HG02973 (cell line): ENCODE measurements around the gene KSR2.
"Not testable (repeated sequence)": the region's sequence is repeated elsewhere in the genome, so short reads cannot be mapped to it uniquely, and the experiment has no call there.

Experiments
- ATAC-seq: cut with Tn5 transposase; IDR thresholded peaks from one replicate; pipeline ENCODE4 v1.9.1; 2021; ENCODE audit warnings: moderate library complexity; ENCODE audit not compliant: unreplicated experiment

The KSR2 gene

GRCh38 chr12:117892441-117892840 is 76.3 kb downstream of the KSR2 start:
- no peak for ATAC-seq

DNA sequence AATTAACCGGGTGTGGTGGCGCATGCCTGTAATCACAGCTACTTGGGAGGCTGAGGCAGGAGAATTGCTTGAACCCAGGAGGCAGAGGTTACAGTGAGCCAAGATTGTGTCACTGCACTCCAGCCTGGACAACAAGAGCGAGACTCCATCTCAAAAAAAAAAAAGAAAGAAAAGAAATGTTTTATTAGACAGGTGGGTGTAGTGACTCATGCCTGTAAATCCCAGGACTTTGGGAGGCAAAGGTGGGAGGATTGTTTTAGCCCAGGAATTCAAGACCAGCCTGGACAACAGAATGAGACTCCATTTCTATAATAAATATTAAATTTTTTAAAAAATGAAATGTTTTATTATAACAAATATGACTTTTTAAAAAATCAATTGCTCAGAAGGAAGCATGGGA is 77.5 kb downstream of the KSR2 start:
- not testable (repeated sequence) for ATAC-seq

DNA sequence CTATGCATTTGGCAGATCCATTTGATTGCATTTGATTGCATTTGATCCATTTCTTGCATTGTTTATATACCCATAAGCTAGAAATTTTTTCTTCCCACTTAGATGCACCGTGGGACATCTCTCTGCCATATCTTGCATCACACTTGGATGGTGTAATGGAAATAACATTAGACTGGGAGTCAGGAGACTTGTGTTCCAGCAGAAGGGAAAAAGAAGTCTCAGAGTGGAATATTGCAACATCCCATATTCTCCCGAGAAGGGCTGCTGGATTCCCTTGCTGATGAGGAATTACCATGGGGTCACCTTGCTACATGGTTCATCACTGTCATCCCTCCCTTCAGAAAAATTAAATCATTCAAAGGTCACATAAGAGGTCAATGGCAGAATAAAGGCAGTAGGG is 78.1 kb downstream of the KSR2 start:
- ATAC-seq: no peak

- no peak for ATAC-seq
Observed at GRCh38 chr12:117890137-117890536, 78.7 kb downstream of the KSR2 start.

GRCh38 chr12:117889098-117889497 is 79.7 kb downstream of the KSR2 start:
- no peak for ATAC-seq

- ATAC-seq: no peak
Observed at GRCh38 chr12:117885211-117885610, 83.6 kb downstream of the KSR2 start.

- no peak for ATAC-seq
Observed at GRCh38 chr12:117884161-117884560, 84.6 kb downstream of the KSR2 start.

- no peak for ATAC-seq
Observed at GRCh38 chr12:117882603-117883184, 86.1 kb downstream of the KSR2 start.

- no peak for ATAC-seq
Observed at GRCh38 chr12:117882181-117882580, 86.6 kb downstream of the KSR2 start.

GRCh38 chr12:117881517-117881916 is 87.3 kb downstream of the KSR2 start:
- no peak for ATAC-seq

DNA sequence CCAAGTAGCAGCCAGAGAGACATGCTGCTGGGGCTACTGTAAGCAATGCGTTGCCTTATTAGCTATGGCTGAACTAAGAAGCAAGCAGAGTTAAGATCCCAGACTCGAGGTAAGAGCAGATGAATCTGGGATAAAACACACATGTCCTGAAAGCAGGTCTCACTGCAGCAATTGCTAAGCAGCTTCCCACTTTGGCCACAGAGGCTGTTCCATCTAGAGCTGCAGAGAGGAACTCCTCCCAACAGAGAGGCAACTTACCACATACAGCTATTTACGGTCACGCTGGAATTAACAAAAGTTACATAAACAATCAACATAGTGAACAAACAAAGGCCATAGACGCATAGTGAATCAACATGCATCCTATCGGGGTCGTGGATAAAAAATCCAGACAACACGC is 90.2 kb downstream of the KSR2 start:
- no peak for ATAC-seq

DNA sequence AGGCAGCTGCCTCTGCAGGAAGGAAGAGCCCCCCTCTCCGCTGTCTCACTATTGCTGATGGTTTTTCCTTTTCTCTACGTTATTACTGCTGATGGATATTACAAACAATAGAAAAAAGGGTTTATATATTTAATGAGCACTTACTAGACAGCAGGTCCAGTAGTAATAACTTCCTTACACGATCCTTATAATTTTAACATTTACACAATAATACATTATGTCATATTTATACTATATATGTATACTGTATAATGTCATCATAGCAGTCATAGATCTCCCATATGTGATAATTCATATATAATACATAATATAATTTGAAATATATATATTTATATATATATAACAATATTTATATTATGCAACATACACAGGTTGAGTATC is 92.4 kb downstream of the KSR2 start:
- no peak for ATAC-seq

GRCh38 chr12:117875744-117876435 is 92.9 kb downstream of the KSR2 start:
- ATAC-seq: no peak

DNA sequence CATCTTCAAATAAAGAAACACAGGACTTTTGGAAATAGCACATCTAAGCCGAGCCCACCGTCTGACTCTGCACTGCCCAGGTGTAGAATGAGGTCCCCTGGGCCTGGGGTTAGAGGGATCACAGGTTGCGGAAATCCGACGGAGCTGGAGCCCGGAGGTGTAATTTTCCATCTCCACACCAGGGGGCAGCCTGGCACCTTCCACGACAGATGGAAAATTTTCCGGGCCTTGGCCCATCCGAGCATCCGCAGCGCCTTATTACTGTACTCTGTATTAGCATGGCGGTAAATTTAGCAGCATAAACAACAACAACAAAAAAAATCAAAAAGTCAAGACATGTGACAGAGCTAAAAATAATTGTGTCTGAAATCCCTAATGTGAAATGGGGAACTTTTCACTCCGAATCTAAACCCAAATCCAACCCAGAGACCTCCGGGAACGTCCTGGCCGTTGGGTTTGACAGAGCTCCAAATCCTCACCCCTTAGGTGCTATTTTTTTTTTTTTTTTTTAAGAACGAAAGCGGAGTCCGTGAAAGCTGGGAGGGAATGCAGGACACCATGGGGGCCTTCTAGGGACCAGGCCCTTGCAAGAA is 93.9 kb downstream of the KSR2 start:
- ATAC-seq: no peak

GRCh38 chr12:117874198-117874597 is 94.6 kb downstream of the KSR2 start:
- ATAC-seq: not testable (repeated sequence)

- ATAC-seq: no peak
Observed at GRCh38 chr12:117872546-117873169, 96.1 kb downstream of the KSR2 start.

DNA sequence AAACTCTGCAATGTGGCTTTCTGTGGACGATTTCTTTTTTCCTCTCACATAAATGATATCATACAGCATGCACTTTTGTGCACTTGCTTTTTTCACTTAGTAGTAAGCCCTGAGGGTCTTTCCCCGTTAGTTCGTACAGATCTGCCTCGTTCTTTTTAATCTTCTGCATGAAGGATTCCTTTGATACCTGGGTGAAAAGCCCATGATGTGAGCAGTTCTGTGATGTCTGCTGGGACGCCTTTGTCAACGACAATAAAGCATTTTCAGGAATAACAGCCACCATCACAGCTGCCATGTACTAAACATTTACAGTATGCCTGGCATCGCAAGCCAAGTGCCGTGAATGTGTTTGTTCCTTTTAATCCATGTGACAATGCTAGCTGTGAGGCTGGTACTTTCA is 99.2 kb downstream of the KSR2 start:
- no peak for ATAC-seq

GRCh38 chr12:117867348-117867747 is 101.4 kb downstream of the KSR2 start:
- no peak for ATAC-seq

GRCh38 chr12:117865505-117865904 is 103.3 kb downstream of the KSR2 start:
- ATAC-seq: no peak

- ATAC-seq: no peak
Observed at GRCh38 chr12:117863002-117863709, 105.6 kb downstream of the KSR2 start.

DNA sequence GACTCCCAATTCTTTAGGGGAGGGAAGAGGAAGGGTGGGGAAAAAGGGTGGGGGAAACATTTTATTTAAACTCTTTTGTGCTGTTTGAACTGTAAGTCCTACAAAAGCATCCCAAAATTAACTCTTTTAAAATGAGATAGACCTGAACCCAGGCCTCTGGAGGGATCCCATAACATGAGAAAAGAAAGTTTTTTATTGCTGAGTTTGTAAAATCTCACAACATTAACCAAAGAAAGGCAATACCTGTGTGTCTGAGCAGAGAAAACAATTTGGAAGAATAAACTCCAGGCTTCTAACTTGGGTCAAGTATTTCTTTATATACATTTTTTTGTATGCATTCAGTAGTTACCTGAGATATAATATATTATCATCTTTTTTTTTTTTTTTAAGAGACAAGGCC is 107.1 kb downstream of the KSR2 start:
- ATAC-seq: no peak
